Duodenal mucosa (tissue), 2 donors: ENCODE data around the gene CEBPZ.
"Not testable (repeated sequence)": the region's sequence is repeated elsewhere in the genome, so short reads cannot be mapped to it uniquely, and the experiment has no call there.

ENCODE experiments used
- H3K27ac ChIP-seq: one replicate; pipeline ENCODE4 v1.7.0; 2013; ENCODE audit warnings: low read depth, low read length
- H3K27me3 ChIP-seq, 2 donors: one replicate each; pipeline ENCODE4 v1.7.0; 2013; ENCODE audit warnings: low read length in 2 of 2, control low read depth in 1 of 2; ENCODE audit not compliant: insufficient read depth in 2 of 2, control insufficient read depth in 1 of 2
- H3K36me3 ChIP-seq, 2 donors: one replicate each; pipeline ENCODE4 v1.7.0; 2013; ENCODE audit warnings: low read length in 2 of 2, control low read depth in 1 of 2; ENCODE audit not compliant: insufficient read depth in 2 of 2, control insufficient read depth in 1 of 2
- H3K4me1 ChIP-seq, 2 donors: one replicate each; pipeline ENCODE4 v1.7.0; 2013; ENCODE audit warnings: low read length in 2 of 2, control low read depth in 1 of 2; ENCODE audit not compliant: insufficient read depth in 2 of 2, control insufficient read depth in 1 of 2
- H3K4me3 ChIP-seq, 2 donors: one replicate each; pipeline ENCODE4 v1.7.0; 2013; ENCODE audit warnings: low read length in 2 of 2, low read depth in 1 of 2
- H3K9ac ChIP-seq, 2 donors: one replicate each; pipeline ENCODE4 v1.7.0; 2013; ENCODE audit warnings: low read length in 2 of 2, low read depth in 1 of 2
- H3K9me3 ChIP-seq, 2 donors: one replicate each; pipeline ENCODE4 v1.7.0; 2013; ENCODE audit warnings: low read length in 2 of 2, control low read depth in 1 of 2; ENCODE audit not compliant: control insufficient read depth in 1 of 2

Gene CEBPZ

GRCh38 chr2:37223131-37223530 lies 8.3 kb downstream of the CEBPZ start:
- Histone ChIP-seq H3K36me3 (peaks cover 23 to 67% of the 10 kb centered on the region in 2 donors), H3K9me3 (no peaks in the 10 kb centered on the region), H3K4me1 (peaks cover 0 to 5% of the 10 kb centered on the region in 2 donors), H3K4me3 (no peak overlapping the region), H3K9ac (no peak overlapping the region), H3K27me3 (no peaks in the 10 kb centered on the region), H3K27ac (no peak overlapping the region)

DNA sequence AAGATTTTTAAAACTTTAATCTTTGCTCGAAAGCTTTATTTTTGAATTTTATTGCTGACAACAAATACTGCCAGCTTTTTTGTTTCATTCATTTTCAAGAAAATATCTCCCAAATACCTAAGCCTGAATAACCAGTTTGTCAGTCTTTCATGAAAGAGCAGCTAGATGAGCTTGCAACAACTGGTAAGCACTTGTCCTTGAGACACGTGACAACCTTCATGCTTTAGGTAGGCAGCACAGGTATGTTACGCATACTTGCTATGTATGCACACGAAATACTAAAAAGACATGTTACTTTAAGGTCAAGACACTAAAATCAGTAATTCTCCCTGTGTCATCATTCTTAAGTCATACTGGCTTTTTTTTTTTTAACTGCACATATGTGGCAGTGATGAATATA lies 12.3 kb downstream of the CEBPZ start:
- H3K36me3 ChIP-seq, result peaks cover 28 to 73% of the 10 kb centered on the region in 2 donors
- no peak overlapping the region for H3K4me3 ChIP-seq
- H3K9ac ChIP-seq, result no peak overlapping the region
- no peaks in the 10 kb centered on the region for H3K4me1 ChIP-seq
- no peak overlapping the region for H3K27ac ChIP-seq
- no peaks in the 10 kb centered on the region for H3K9me3 ChIP-seq
- no peaks in the 10 kb centered on the region for H3K27me3 ChIP-seq

- Histone ChIP-seq H3K27ac (no peak overlapping the region), H3K9ac (no peak overlapping the region), H3K27me3 (no peaks in the 10 kb centered on the region), H3K4me1 (peaks cover 0 to 12% of the 10 kb centered on the region in 2 donors), H3K4me3 (no peak overlapping the region), H3K36me3 (peaks cover 41 to 75% of the 10 kb centered on the region in 2 donors), H3K9me3 (no peaks in the 10 kb centered on the region)
These were observed 16.1 kb downstream of the CEBPZ start for GRCh38 chr2:37215250-37215649.

DNA sequence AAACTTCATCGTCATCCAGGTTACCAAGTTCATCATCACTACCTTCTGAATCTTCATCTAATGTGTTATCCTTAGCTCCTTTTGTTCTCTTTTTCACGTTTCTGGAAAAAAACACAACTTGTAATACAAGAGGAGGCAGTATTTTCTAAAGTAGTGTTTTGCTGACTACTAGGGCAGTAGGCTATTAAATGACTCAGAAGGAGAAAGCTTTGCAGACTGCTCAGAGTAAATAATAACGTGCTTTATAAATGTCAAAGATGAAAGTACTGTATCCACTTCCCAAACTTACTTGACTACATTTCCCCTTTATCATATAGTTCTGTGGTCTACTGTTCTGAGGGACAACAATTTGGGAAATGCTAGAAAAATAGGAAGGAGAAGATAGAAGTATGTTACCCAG lies 19.5 kb downstream of the CEBPZ start:
- H3K4me1 ChIP-seq, result peaks cover 0 to 12% of the 10 kb centered on the region in 2 donors
- no peak overlapping the region for H3K4me3 ChIP-seq
- H3K36me3 ChIP-seq, result peaks cover 43 to 87% of the 10 kb centered on the region in 2 donors

DNA sequence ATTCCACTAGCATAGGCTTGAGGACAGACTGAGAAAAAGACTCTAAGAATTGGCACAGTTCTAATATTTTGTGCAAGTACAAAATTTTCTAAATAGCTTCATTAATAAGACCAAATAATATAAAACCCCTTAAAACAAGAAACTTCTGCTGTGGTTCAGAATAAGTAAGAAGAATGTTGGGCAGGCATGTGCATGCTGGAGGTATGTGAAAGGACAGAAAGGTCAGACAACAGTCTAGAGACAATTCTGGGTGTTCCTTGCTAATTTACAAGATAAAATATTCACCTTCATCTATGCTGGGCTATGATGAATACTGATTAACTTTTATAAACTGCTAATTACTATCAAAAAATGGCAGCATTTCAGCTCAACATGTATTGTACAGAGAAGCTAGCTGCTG lies 20.2 kb downstream of the CEBPZ start:
- H3K9ac ChIP-seq, result no peak overlapping the region
- peaks cover 37 to 87% of the 10 kb centered on the region in 2 donors for H3K36me3 ChIP-seq
- peaks cover 0 to 12% of the 10 kb centered on the region in 2 donors for H3K4me1 ChIP-seq
- H3K9me3 ChIP-seq, result peaks cover 4 to 10% of the 10 kb centered on the region in 2 donors
- no peaks in the 10 kb centered on the region for H3K27me3 ChIP-seq
- H3K27ac ChIP-seq, result no peak overlapping the region
- H3K4me3 ChIP-seq, result no peak overlapping the region

More for the DNA sequence above, 19.5 kb downstream of the CEBPZ start:
- Histone ChIP-seq H3K9me3 (peaks cover 4 to 7% of the 10 kb centered on the region in 2 donors), H3K27ac (no peak overlapping the region), H3K27me3 (no peaks in the 10 kb centered on the region), H3K9ac (no peak overlapping the region)

DNA sequence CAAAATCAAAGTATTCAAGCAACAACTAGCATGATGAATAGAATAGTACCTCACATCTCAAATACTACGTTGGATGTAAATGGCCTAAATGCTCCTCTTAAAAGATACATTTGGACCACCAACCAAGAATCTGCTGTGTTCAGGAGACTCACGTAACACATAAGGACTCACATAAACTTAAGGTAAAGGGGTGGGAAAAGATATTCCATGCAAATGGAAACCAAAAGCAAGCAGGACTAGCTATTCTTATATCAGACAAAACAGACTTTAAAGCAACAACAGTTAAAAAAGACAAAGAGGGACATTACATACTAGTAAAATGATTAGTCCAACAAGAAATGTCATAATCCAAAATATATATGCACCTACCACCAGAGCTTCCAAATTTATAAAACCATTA lies 24.6 kb downstream of the CEBPZ start:
- H3K27ac ChIP-seq, H3K9ac ChIP-seq, H3K27me3 ChIP-seq, H3K4me3 ChIP-seq, H3K4me1 ChIP-seq: not testable (repeated sequence)
- peaks cover 7 to 16% of the 10 kb centered on the region in 2 donors for H3K9me3 ChIP-seq
- H3K36me3 ChIP-seq, result peaks cover 31 to 83% of the 10 kb centered on the region in 2 donors

- H3K9me3 ChIP-seq, result peaks cover 7 to 16% of the 10 kb centered on the region in 2 donors
- no peaks in the 10 kb centered on the region for H3K27me3 ChIP-seq
- peaks cover 0 to under 1% of the 10 kb centered on the region in 2 donors for H3K4me1 ChIP-seq
- H3K9ac ChIP-seq, result no peak overlapping the region
- H3K36me3 ChIP-seq, result peaks cover 25 to 81% of the 10 kb centered on the region in 2 donors
- H3K4me3 ChIP-seq, result no peak overlapping the region
- no peak overlapping the region for H3K27ac ChIP-seq
These were observed 25.6 kb downstream of the CEBPZ start for GRCh38 chr2:37205689-37206341.

- H3K27me3 ChIP-seq, H3K27ac ChIP-seq, H3K4me3 ChIP-seq, H3K4me1 ChIP-seq, H3K9ac ChIP-seq: not testable (repeated sequence)
- Histone ChIP-seq H3K9me3 (peaks cover 7 to 16% of the 10 kb centered on the region in 2 donors), H3K36me3 (peaks cover 19 to 74% of the 10 kb centered on the region in 2 donors)
These were observed 26.2 kb downstream of the CEBPZ start for GRCh38 chr2:37205071-37205661.

DNA sequence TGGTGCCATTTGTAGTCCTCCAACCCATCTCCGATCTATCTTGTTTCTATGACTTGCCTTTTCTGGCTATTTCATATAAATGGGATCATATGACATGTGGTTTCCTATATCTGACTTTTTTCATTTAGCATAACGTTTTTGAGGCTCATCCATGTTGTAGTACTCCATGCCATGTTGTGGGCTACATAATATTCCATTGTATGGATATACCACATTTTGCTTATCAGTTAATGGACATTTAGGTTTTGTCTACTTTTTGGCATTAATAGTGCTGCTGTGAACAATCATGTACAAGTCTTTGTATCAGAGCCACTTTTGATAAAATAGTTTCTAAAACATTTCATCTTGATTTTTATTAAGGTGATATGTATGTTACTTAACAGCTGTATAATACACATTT lies 27.7 kb downstream of the CEBPZ start:
- Histone ChIP-seq H3K4me3 (no peak overlapping the region), H3K4me1 (no peaks in the 10 kb centered on the region), H3K9me3 (peaks cover 5 to 16% of the 10 kb centered on the region in 2 donors), H3K36me3 (peaks cover 15 to 60% of the 10 kb centered on the region in 2 donors), H3K9ac (no peak overlapping the region), H3K27ac (no peak overlapping the region), H3K27me3 (no peaks in the 10 kb centered on the region)

- Histone ChIP-seq H3K4me3 (no peak overlapping the region), H3K9ac (no peak overlapping the region), H3K36me3 (peaks cover 10 to 41% of the 10 kb centered on the region in 2 donors), H3K27ac (no peak overlapping the region), H3K9me3 (peaks cover 2 to 7% of the 10 kb centered on the region in 2 donors), H3K4me1 (peaks cover 6 to 11% of the 10 kb centered on the region in 2 donors), H3K27me3 (no peaks in the 10 kb centered on the region)
These were observed 29.6 kb downstream of the CEBPZ start for GRCh38 chr2:37201766-37202165.
